K562 (cell line): ENCODE measurements around the gene HMG20B. TPM values are rescaled to one million over a fixed set of nuclear protein-coding genes. Genes with fewer than 3 reads are reported as not detected.

ENCODE experiments used
- GATAD2A ChIP-seq: fragments of 450-650 bp; IDR thresholded peaks from 2 replicates; pipeline ENCODE4 v1.6.1; 2017
- HNRNPH1 ChIP-seq: fragments of 200-400 bp; formaldehyde crosslinking; optimal IDR thresholded peaks from 2 replicates; pipeline ENCODE3; 2017; ENCODE audit warnings: low read depth, mild to moderate bottlenecking, low read length, moderate library complexity
- NCOA2 ChIP-seq, 2 experiments: fragments of 450-650 bp; IDR thresholded peaks; 2 replicates each; pipeline ENCODE4 v1.6.1; 2018; ENCODE audit warnings: mild to moderate bottlenecking in 2 of 2, moderate library complexity in 1 of 2; ENCODE audit not compliant: partially characterized antibody in 2 of 2
- RBFOX2 ChIP-seq: fragments of 200-400 bp; formaldehyde crosslinking; IDR thresholded peaks from 2 replicates; pipeline ENCODE4 v1.6.1; 2017; ENCODE audit warnings: low read depth, mild to moderate bottlenecking, low read length, moderate library complexity
- polyA plus RNA-seq, 8 experiments: library from polyadenylated mRNA; depleted of rRNA in 4 of 8; stranded (reverse) in 5 of 8; unstranded in 3 of 8; fragments of >200 nt; fragmentation: Nextera tagmentation in 2 of 8; fragmentation: Illumina TruSeq in 1 of 8; extraction: Ambion mirVana in 2 of 8; extraction: Trizol in 1 of 8; gene quantifications; 2 replicates each; pipeline versions ENCODE4 v1.2.1 to v1.2.3, GENCODE V29; 2011 to 2014; ENCODE audit warnings: inconsistent platforms in 1 of 8, missing spikeins in 1 of 8
- total RNA-seq, 7 experiments: library from RNA; depleted of rRNA in 6 of 7; stranded (reverse); fragments of >200 nt in 6 of 7; fragmentation: Illumina TruSeq in 2 of 7; extraction: Trizol in 2 of 7; gene quantifications; 2 replicates each; pipeline versions ENCODE4 v1.2.1 to v1.2.3, GENCODE V29; 2011 to 2021; ENCODE audit warnings: low replicate concordance in 1 of 7
- TF ChIP-seq, protein P1 (sequence below), 2 experiments: fragments of 450-650 bp in 1 of 2; sonication (generic) in 1 of 2; formaldehyde crosslinking in 1 of 2; IDR thresholded peaks; 2 replicates each; pipeline versions ENCODE4 v1.7.1 to v1.9.0; 2016 to 2022; ENCODE audit warnings: inconsistent platforms in 1 of 2, mild to moderate bottlenecking in 1 of 2, missing genetic modification reagents in 1 of 2
- TF ChIP-seq, protein P2 (sequence below): sonication (generic); formaldehyde crosslinking; IDR thresholded peaks from 2 replicates; pipeline ENCODE4 v1.8.0; 2022; ENCODE audit warnings: missing genetic modification reagents, mild to moderate bottlenecking, moderate library complexity, borderline replicate concordance
- TF ChIP-seq, protein P3 (sequence below): fragments of 450-650 bp; formaldehyde crosslinking; IDR thresholded peaks from 2 replicates; pipeline ENCODE4 v1.4.0; 2020; ENCODE audit warnings: mild to moderate bottlenecking, mixed read lengths

Gene HMG20B
- total and polyA plus RNA-seq, 9 of the 15 experiments (the other 6 are each of a cell fraction or from before 2014, with no cell fraction given): 0.35 to 172 (median 38.6) TPM

DNA sequence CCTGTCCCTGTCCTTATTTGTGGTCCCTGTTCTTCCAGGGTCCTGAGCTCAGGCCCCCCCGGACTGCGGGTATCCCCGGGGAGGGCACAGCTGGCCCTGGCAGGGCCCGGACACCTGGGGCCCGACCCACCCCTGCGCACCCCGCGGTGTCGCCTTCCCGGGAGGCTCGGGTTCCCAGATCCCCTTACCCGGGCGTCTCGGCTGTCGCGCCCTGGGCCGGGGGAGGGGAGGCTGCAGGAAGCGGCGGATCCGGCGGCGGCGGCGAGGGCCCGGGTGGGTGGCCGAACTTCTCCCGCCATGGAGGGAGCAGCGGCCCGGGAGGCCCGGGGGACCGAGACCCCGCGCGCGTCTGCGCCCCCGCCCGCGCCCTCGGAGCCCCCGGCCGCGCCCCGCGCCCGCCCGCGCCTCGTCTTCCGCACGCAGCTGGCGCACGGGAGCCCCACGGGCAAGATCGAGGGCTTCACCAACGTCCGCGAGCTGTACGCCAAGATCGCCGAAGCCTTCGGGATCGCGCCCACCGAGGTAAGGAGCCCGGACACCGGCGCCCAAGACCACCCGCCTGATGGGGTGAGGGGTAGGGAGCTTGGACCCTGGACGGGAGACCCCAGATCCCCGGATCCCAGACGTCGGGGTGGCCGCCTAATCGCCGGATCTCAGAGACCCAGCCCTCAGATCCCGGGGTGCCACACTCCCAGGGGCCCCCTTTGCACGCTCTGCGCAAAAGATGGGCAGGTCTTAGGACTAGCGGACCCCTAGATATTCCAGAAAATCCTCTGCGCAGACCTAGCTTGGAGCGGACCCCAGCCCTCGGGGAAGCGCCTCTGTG, 12.8 kb downstream of the HMG20B start, which contains the start of gene GIPC3 (continued):
- TF ChIP-seq, protein P1, sequence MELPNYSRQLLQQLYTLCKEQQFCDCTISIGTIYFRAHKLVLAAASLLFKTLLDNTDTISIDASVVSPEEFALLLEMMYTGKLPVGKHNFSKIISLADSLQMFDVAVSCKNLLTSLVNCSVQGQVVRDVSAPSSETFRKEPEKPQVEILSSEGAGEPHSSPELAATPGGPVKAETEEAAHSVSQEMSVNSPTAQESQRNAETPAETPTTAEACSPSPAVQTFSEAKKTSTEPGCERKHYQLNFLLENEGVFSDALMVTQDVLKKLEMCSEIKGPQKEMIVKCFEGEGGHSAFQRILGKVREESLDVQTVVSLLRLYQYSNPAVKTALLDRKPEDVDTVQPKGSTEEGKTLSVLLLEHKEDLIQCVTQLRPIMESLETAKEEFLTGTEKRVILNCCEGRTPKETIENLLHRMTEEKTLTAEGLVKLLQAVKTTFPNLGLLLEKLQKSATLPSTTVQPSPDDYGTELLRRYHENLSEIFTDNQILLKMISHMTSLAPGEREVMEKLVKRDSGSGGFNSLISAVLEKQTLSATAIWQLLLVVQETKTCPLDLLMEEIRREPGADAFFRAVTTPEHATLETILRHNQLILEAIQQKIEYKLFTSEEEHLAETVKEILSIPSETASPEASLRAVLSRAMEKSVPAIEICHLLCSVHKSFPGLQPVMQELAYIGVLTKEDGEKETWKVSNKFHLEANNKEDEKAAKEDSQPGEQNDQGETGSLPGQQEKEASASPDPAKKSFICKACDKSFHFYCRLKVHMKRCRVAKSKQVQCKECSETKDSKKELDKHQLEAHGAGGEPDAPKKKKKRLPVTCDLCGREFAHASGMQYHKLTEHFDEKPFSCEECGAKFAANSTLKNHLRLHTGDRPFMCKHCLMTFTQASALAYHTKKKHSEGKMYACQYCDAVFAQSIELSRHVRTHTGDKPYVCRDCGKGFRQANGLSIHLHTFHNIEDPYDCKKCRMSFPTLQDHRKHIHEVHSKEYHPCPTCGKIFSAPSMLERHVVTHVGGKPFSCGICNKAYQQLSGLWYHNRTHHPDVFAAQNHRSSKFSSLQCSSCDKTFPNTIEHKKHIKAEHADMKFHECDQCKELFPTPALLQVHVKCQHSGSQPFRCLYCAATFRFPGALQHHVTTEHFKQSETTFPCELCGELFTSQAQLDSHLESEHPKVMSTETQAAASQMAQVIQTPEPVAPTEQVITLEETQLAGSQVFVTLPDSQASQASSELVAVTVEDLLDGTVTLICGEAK (IDR thresholded peaks at IDR 0.05): 0 out of 2 replicates have a peak, but pooled peaks have one; percentile 46
- TF ChIP-seq, protein P1 (CRISPR knock-in tag; IDR thresholded peaks at IDR 0.05): no peak
- TF ChIP-seq, protein P2, sequence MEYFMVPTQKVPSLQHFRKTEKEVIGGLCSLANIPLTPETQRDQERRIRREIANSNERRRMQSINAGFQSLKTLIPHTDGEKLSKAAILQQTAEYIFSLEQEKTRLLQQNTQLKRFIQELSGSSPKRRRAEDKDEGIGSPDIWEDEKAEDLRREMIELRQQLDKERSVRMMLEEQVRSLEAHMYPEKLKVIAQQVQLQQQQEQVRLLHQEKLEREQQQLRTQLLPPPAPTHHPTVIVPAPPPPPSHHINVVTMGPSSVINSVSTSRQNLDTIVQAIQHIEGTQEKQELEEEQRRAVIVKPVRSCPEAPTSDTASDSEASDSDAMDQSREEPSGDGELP (CRISPR knock-in tag): peak; percentile 22; the same call in 1 of the 2 replicates
- TF ChIP-seq NCOA2 (IDR thresholded peaks at IDR 0.05; ENCODE audit: partially characterized antibody in 2 of 2) (no peak), HNRNPH1 (no peak), RBFOX2 (peak; percentile 39; the same call in 1 of the 2 replicates), GATAD2A (0 out of 2 replicates have a peak, but pooled peaks have one; percentile 22)
- TF ChIP-seq, protein P3, sequence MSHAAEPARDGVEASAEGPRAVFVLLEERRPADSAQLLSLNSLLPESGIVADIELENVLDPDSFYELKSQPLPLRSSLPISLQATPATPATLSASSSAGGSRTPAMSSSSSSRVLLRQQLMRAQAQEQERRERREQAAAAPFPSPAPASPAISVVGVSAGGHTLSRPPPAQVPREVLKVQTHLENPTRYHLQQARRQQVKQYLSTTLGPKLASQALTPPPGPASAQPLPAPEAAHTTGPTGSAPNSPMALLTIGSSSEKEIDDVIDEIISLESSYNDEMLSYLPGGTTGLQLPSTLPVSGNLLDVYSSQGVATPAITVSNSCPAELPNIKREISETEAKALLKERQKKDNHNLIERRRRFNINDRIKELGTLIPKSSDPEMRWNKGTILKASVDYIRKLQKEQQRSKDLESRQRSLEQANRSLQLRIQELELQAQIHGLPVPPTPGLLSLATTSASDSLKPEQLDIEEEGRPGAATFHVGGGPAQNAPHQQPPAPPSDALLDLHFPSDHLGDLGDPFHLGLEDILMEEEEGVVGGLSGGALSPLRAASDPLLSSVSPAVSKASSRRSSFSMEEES: no peak
